Spleen (tissue), 7 donors: Measurements from ENCODE around the gene ARID3B.

Experiments used
- POLR2A ChIP-seq, 3 donors: fragments of 450-650 bp; IDR thresholded peaks; one replicate each; pipeline ENCODE4 v1.5.1; 2017; ENCODE audit warnings: antibody characterized with exemption in 3 of 3, mild to moderate bottlenecking in 1 of 3
- TF ChIP-seq, protein P1 (sequence below), 11 experiments: fragments of 200-600 bp in 7 of 11; fragments of 450-650 bp in 4 of 11; sonication (generic) in 4 of 11; IDR thresholded peaks in 8 of 11; conservative IDR thresholded peaks in 3 of 11; 1 replicate in 7 of 11; 2 replicates in 4 of 11; pipeline versions ENCODE4 v1.4.0 to v1.8.0; 2016 to 2021; ENCODE audit warnings: antibody characterized with exemption in 11 of 11, inconsistent platforms in 4 of 11, mild to moderate bottlenecking in 1 of 11
- donor health status: DM: no; HTN: no; CAD: no; lungs with moderate emphysema.
- donor health status: DM: no; HTN: no; CAD: no.
- donor health status: DM: no; HTN: no; CAD: no.

DNA sequence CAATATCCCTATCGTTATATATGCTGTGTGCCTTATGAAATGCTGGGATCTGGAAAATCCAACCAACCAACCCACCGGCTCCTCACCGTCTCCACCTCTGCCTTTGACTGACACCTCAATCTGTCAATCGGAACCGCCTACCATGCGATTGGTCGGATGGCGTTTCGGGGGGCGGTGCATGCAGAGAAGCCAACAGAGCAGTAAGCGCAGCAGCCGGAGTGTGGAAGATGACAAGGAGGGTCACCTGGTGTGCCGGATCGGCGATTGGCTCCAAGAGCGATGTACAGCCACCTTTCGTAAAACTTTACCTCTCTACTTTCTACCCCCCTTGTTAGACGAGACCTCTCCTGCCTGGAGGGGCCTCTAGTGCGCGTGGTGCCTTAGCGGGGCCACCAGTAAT lies 80.9 kb downstream of the ARID3B start:
- TF ChIP-seq, protein P1, sequence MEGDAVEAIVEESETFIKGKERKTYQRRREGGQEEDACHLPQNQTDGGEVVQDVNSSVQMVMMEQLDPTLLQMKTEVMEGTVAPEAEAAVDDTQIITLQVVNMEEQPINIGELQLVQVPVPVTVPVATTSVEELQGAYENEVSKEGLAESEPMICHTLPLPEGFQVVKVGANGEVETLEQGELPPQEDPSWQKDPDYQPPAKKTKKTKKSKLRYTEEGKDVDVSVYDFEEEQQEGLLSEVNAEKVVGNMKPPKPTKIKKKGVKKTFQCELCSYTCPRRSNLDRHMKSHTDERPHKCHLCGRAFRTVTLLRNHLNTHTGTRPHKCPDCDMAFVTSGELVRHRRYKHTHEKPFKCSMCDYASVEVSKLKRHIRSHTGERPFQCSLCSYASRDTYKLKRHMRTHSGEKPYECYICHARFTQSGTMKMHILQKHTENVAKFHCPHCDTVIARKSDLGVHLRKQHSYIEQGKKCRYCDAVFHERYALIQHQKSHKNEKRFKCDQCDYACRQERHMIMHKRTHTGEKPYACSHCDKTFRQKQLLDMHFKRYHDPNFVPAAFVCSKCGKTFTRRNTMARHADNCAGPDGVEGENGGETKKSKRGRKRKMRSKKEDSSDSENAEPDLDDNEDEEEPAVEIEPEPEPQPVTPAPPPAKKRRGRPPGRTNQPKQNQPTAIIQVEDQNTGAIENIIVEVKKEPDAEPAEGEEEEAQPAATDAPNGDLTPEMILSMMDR (IDR thresholded peaks at IDR 0.05 in 8 of 11, conservative IDR thresholded peaks at IDR 0.05 in 3 of 11) = no peak
- TF ChIP-seq POLR2A (IDR thresholded peaks at IDR 0.05) = no peak
